ENCODE measurements around the gene PTPRK.

DNA sequence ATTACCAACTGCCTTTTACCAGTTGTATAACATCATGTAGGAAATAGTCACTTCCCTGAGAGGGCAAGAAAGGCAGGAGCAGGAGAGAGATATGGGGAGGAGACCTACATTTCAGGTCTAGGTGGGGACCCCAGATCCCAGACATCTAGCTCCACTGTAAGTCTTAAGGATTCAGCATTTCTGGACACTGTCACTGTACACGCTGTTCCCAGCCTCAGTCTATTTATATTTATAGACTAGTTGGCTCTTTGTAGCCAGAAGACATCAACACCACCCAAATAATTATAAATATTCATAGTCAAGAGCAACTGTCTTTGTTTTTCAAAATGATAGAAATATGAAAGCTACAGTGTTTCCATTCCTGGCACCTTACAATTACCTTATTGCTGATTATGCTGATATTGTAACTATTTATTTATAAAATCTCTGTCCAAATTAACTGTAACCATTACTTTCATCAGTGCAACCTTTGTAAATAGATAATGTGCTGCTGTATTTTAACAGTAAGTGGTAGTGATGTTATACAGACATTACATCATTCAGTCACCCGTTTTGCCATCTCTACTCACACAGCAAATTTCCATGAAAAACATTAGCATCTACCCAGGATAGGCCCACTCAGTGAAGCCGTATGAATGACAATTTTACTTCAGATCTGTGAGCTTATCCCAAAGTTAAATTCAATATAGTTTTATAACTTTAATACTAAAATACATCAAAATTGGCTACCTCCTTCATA, 162.8 kb downstream of the PTPRK start:
- no peak for TF ChIP-seq POLR2AphosphoS5 (IDR thresholded peaks at IDR 0.05)
- TF ChIP-seq, protein P1, sequence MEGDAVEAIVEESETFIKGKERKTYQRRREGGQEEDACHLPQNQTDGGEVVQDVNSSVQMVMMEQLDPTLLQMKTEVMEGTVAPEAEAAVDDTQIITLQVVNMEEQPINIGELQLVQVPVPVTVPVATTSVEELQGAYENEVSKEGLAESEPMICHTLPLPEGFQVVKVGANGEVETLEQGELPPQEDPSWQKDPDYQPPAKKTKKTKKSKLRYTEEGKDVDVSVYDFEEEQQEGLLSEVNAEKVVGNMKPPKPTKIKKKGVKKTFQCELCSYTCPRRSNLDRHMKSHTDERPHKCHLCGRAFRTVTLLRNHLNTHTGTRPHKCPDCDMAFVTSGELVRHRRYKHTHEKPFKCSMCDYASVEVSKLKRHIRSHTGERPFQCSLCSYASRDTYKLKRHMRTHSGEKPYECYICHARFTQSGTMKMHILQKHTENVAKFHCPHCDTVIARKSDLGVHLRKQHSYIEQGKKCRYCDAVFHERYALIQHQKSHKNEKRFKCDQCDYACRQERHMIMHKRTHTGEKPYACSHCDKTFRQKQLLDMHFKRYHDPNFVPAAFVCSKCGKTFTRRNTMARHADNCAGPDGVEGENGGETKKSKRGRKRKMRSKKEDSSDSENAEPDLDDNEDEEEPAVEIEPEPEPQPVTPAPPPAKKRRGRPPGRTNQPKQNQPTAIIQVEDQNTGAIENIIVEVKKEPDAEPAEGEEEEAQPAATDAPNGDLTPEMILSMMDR (IDR thresholded peaks at IDR 0.05): no peak

All from suprapubic skin (tissue), 3 donors.